IMR-90 (cell line): ENCODE results near the gene ENO2. TPM values are rescaled to one million over a fixed set of nuclear protein-coding genes. Genes with fewer than 3 reads are reported as not detected.

Experiments used
- ATAC-seq: fragments of 200-7000 bp; cut with Tn5 transposase; 2 replicates; pipeline ENCODE4 v1.9.1; 2020; ENCODE audit warnings: low read depth, mild to moderate bottlenecking, moderate library complexity
- BruUV-seq: library from RNA; stranded (reverse); fragments of 400-500 nt; replicated peaks from 2 replicates; lab custom pipeline; 2021; lab: Mats Ljungman, UMichigan
- CTCF ChIA-PET: fragments of 300-600 bp; formaldehyde crosslinking; extraction: SDS; loops from one replicate; lab custom pipeline; 2021; ENCODE audit warnings: antibody characterized with exemption; lab: Yijun Ruan, JAX
- POLR2A ChIA-PET: fragments of 300-600 bp; sonication (Branson Sonifier 250); formaldehyde crosslinking; loops from one replicate; lab custom pipeline; 2022; ENCODE audit warnings: antibody characterized with exemption; ENCODE audit not compliant: unreplicated experiment; lab: Charles Lee
- DNase-seq: peaks from one replicate; pipeline ENCODE4 v3.0.0; 2013
- H2AFZ ChIP-seq: replicated peaks from 2 replicates; pipeline ENCODE3; 2013; ENCODE audit warnings: low read length, mild to moderate bottlenecking; ENCODE audit not compliant: poor library complexity
- H2AK5ac ChIP-seq: 2 replicates; pipeline ENCODE4 v1.6.1; 2013; ENCODE audit warnings: low read depth, low read length, inconsistent platforms
- H2AK9ac ChIP-seq: replicated peaks from 2 replicates; pipeline ENCODE3; 2013; ENCODE audit warnings: mild to moderate bottlenecking, low read depth, low read length, moderate library complexity; ENCODE audit not compliant: poor library complexity
- H2BK120ac ChIP-seq: 2 replicates; pipeline ENCODE4 v1.6.1; 2013; ENCODE audit warnings: low read depth, low read length, inconsistent platforms
- H2BK15ac ChIP-seq: 3 replicates; pipeline ENCODE4 v1.6.1; 2013; ENCODE audit warnings: low read depth, low read length, inconsistent platforms
- H2BK20ac ChIP-seq: 2 replicates; pipeline ENCODE4 v1.6.1; 2013; ENCODE audit warnings: low read depth, mild to moderate bottlenecking, inconsistent platforms, low read length, moderate library complexity
- H2BK5ac ChIP-seq: 2 replicates; pipeline ENCODE4 v1.6.1; 2013; ENCODE audit warnings: mild to moderate bottlenecking, low read depth, low read length, inconsistent platforms; ENCODE audit not compliant: poor library complexity, severe bottlenecking
- H3K14ac ChIP-seq: replicated peaks from 2 replicates; pipeline ENCODE4 v1.6.1; 2013; ENCODE audit warnings: low read depth, low read length, inconsistent platforms
- H3K18ac ChIP-seq: 2 replicates; pipeline ENCODE4 v1.6.1; 2013; ENCODE audit warnings: low read depth, low read length, control low read depth
- H3K23ac ChIP-seq: 2 replicates; pipeline ENCODE4 v1.6.1; 2013; ENCODE audit warnings: low read depth, low read length, inconsistent platforms
- H3K27ac ChIP-seq: 2 replicates; pipeline ENCODE4 v1.5.1; 2013; ENCODE audit warnings: mild to moderate bottlenecking, control low read depth, low read length; ENCODE audit not compliant: insufficient read depth
- H3K27me3 ChIP-seq: 2 replicates; pipeline ENCODE4 v1.6.1; 2013; ENCODE audit warnings: low read length; ENCODE audit not compliant: control insufficient read depth, insufficient read depth
- H3K36me3 ChIP-seq: 2 replicates; pipeline ENCODE4 v1.6.1; 2013; ENCODE audit warnings: low read length, mixed read lengths; ENCODE audit not compliant: control insufficient read depth, insufficient read depth
- H3K4ac ChIP-seq: 2 replicates; pipeline ENCODE4 v1.6.1; 2013; ENCODE audit warnings: low read depth, low read length, inconsistent platforms
- H3K4me1 ChIP-seq: 2 replicates; pipeline ENCODE4 v1.6.1; 2013; ENCODE audit warnings: low read length, mixed read lengths; ENCODE audit not compliant: control insufficient read depth, insufficient read depth
- H3K4me2 ChIP-seq: 2 replicates; pipeline ENCODE4 v1.6.1; 2013; ENCODE audit warnings: low read depth, mild to moderate bottlenecking, control low read depth, low read length, moderate library complexity
- H3K4me3 ChIP-seq: 2 replicates; pipeline ENCODE4 v1.5.1; 2013; ENCODE audit warnings: low read depth, mild to moderate bottlenecking, control low read depth, low read length, moderate library complexity; ENCODE audit not compliant: insufficient read depth
- H3K56ac ChIP-seq: 2 replicates; pipeline ENCODE4 v1.6.1; 2013; ENCODE audit warnings: low read length, inconsistent platforms; ENCODE audit not compliant: insufficient read depth; ENCODE audit errors: extremely low read depth
- H3K79me1 ChIP-seq, 2 experiments: 2 replicates each; pipeline ENCODE4 v1.6.1; 2013; ENCODE audit warnings: low read length in 2 of 2, inconsistent platforms in 1 of 2, low read depth in 1 of 2
- H3K9ac ChIP-seq: 2 replicates; pipeline ENCODE4 v1.6.1; 2013; ENCODE audit warnings: low read depth, low read length, control low read depth
- H3K9me1 ChIP-seq: 2 replicates; pipeline ENCODE4 v1.6.1; 2013; ENCODE audit warnings: low read length, inconsistent platforms; ENCODE audit not compliant: insufficient read depth
- H3K9me3 ChIP-seq: 2 replicates; pipeline ENCODE4 v1.6.1; 2013; ENCODE audit warnings: low read length; ENCODE audit not compliant: control insufficient read depth, insufficient read depth
- H4K20me1 ChIP-seq: 2 replicates; pipeline ENCODE4 v1.6.1; 2013; ENCODE audit warnings: low read length, inconsistent platforms; ENCODE audit not compliant: insufficient read depth
- H4K5ac ChIP-seq: 2 replicates; pipeline ENCODE4 v1.6.1; 2013; ENCODE audit warnings: mild to moderate bottlenecking, low read depth, low read length, control low read depth
- H4K8ac ChIP-seq, 2 experiments: 2 replicates each; pipeline ENCODE4 v1.6.1; 2013; ENCODE audit warnings: low read depth in 2 of 2, low read length in 2 of 2, control low read depth in 1 of 2, inconsistent platforms in 1 of 2
- H4K91ac ChIP-seq: 2 replicates; pipeline ENCODE4 v1.6.1; 2013; ENCODE audit warnings: low read depth, low read length, inconsistent platforms; ENCODE audit not compliant: insufficient read depth
- BHLHE40 ChIP-seq: fragments of 150-350 bp; IDR thresholded peaks from 2 replicates; pipeline ENCODE4 v1.6.1; 2016; ENCODE audit warnings: mild to moderate bottlenecking, low read depth, low read length
- CEBPB ChIP-seq: IDR thresholded peaks from 2 replicates; pipeline ENCODE4 v1.6.1; 2012; ENCODE audit warnings: low read depth, low read length, improper control_type of control experiment
- CHD1 ChIP-seq: IDR thresholded peaks from 2 replicates; pipeline ENCODE4 v1.6.1; 2012; ENCODE audit warnings: low read depth, low read length, improper control_type of control experiment
- FOS ChIP-seq: fragments of 150-350 bp; IDR thresholded peaks from 2 replicates; pipeline ENCODE4 v1.6.1; 2016; ENCODE audit warnings: low read depth, low read length
- MAFK ChIP-seq: IDR thresholded peaks from 2 replicates; pipeline ENCODE4 v1.6.1; 2012; ENCODE audit warnings: low read depth, low read length, improper control_type of control experiment
- MAZ ChIP-seq: IDR thresholded peaks from 2 replicates; pipeline ENCODE4 v1.6.1; 2012; ENCODE audit warnings: low read depth, mild to moderate bottlenecking, low read length, improper control_type of control experiment, moderate library complexity, borderline replicate concordance
- MXI1 ChIP-seq: IDR thresholded peaks from 2 replicates; pipeline ENCODE4 v1.6.1; 2012; ENCODE audit warnings: low read depth, mild to moderate bottlenecking, low read length, moderate library complexity, borderline replicate concordance
- NFE2L2 ChIP-seq: fragments of 150-350 bp; IDR thresholded peaks from 2 replicates; pipeline ENCODE4 v1.6.1; 2016; ENCODE audit warnings: low read depth, mild to moderate bottlenecking, low read length
- POLR2A ChIP-seq: IDR thresholded peaks from 2 replicates; pipeline ENCODE4 v1.6.1; 2012; ENCODE audit warnings: mild to moderate bottlenecking, low read depth, low read length
- RAD21 ChIP-seq: IDR thresholded peaks from 2 replicates; pipeline ENCODE4 v1.6.1; 2012; ENCODE audit warnings: low read length, improper control_type of control experiment
- RCOR1 ChIP-seq: IDR thresholded peaks from 2 replicates; pipeline ENCODE4 v1.6.1; 2012; ENCODE audit warnings: mild to moderate bottlenecking, low read length, improper control_type of control experiment; ENCODE audit not compliant: insufficient replicate concordance
- RFX5 ChIP-seq: IDR thresholded peaks from 2 replicates; pipeline ENCODE4 v1.8.0; 2012; ENCODE audit warnings: low read depth, mild to moderate bottlenecking, low read length, moderate library complexity
- SMC3 ChIP-seq: fragments of 150-350 bp; IDR thresholded peaks from 2 replicates; pipeline ENCODE4 v1.6.1; 2016; ENCODE audit warnings: low read depth, mild to moderate bottlenecking, antibody characterized with exemption, low read length, moderate library complexity
- WGBS, 2 experiments: methylation state at CpG; one replicate each; pipeline versions ENCODE4 v1.1.5 to v1.1.7; 2013; ENCODE audit warnings: missing lambda C conversion rate in 2 of 2; ENCODE audit not compliant: insufficient read length in 1 of 2; ENCODE audit errors: extremely low coverage in 2 of 2; 5-methylcytosine and 5-hydroxymethylcytosine counted together
- dilution Hi-C: fragments of 300-500 bp; cut with HindIII; formaldehyde crosslinking; loops from one replicate; pipeline ENCODE4 v1.14.3; 2018; ENCODE audit warnings: low sequenced_read_pairs; ENCODE audit not compliant: unreplicated experiment
- in situ Hi-C: fragments of 300-500 bp; cut with MboI; formaldehyde crosslinking; loops from 3 replicates; pipeline ENCODE4 v1.14.3; 2019; ENCODE audit warnings: low sequenced_read_pairs, inconsistent platforms, mixed read lengths
- intact Hi-C: fragments of 100-400 bp; cut with micrococcal nuclease; formaldehyde crosslinking; loops from 2 replicates; pipeline ENCODE4 v1.10.0; 2022
- polyA plus RNA-seq, 3 experiments: library from polyadenylated mRNA; depleted of rRNA; stranded (reverse); fragments of >200 nt; gene quantifications; 2 replicates each; pipeline ENCODE4 v1.2.3, GENCODE V29; 2012; ENCODE audit warnings: low replicate concordance in 1 of 3
- total RNA-seq: library from RNA; depleted of rRNA; stranded (reverse); fragments of >200 nt; gene quantifications from 2 replicates; pipeline ENCODE4 v1.2.3, GENCODE V29; 2012
- TF ChIP-seq, protein P1 (sequence below): fragments of 150-350 bp; IDR thresholded peaks from 2 replicates; pipeline ENCODE4 v1.6.1; 2017; ENCODE audit warnings: mild to moderate bottlenecking, antibody characterized with exemption, low read length, low read depth
- TF ChIP-seq, protein P2 (sequence below): fragments of 150-350 bp; IDR thresholded peaks from 2 replicates; pipeline ENCODE4 v1.6.1; 2016; ENCODE audit warnings: low read depth, mild to moderate bottlenecking, low read length, moderate library complexity, borderline replicate concordance

ENO2 gene
- total and polyA plus RNA-seq, 2 of the 4 experiments (the other 2 are of a cell fraction), result 28.3 to 92.8 TPM

DNA sequence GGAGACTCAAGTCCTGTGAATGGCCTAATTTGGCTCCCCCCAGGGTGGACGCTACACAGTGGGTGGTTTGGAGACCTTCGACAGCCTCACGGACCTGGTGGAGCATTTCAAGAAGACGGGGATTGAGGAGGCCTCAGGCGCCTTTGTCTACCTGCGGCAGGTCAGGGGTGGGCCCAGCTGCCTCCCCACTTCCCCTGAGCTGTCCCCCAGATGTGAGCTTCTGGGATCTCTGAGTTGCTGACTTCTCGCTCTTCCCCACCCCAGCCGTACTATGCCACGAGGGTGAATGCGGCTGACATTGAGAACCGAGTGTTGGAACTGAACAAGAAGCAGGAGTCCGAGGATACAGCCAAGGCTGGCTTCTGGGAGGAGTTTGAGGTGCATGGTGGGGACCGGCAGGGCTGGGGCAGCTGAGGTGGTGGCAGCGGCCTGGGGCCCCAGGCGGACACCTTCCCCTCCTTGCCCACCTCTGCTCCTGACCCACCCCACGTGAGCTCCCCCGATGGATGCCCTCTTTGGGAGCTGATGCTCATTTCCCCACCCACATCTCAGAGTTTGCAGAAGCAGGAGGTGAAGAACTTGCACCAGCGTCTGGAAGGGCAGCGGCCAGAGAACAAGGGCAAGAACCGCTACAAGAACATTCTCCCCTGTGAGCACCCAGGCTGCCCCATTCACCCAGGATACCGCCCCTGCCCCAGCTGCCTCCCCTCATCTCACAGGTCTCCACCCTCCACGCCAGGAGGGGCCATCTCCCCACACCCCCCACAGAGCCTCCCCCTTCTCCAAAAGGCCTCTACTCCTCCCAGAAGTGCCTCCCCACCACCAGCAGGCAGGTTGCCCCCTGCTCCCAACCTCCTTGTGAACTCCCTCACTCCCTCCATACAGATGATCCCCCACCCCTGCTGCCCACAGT is 41.0 kb downstream of the ENO2 start:
- DNase-seq, result no peak
- Histone ChIP-seq H2BK120ac (no peak overlapping the region), H3K4ac (no peak overlapping the region), H3K27me3 (no peaks in the 10 kb centered on the region), H2BK20ac (no peak overlapping the region), H3K4me1 (0 out of 2 replicates have a peak, but pooled peaks cover 2% of the 10 kb centered on the region), H3K36me3 (no peaks in the 10 kb centered on the region), H3K4me2 (no peak overlapping the region), H3K9me1 (no peaks in the 10 kb centered on the region), H3K27ac (no peak overlapping the region), H3K14ac (no peak overlapping the region), H4K91ac (no peak overlapping the region), H3K79me1 (no peaks in the 10 kb centered on the region), H3K4me3 (no peak overlapping the region), H3K9ac (no peak overlapping the region), H4K20me1 (no peaks in the 10 kb centered on the region), H3K18ac (no peak overlapping the region), H4K5ac (no peak overlapping the region), H2BK5ac (no peak overlapping the region), H4K8ac (no peak overlapping the region), H3K56ac (no peak overlapping the region), H2AK5ac (no peak overlapping the region), H3K9me3 (no peaks in the 10 kb centered on the region), H2AFZ (no peak overlapping the region), H3K23ac (no peak overlapping the region), H2BK15ac (no peak overlapping the region), H2AK9ac (no peak overlapping the region)
- BruUV-seq, result no TSS peak
- intact Hi-C loops, result no loop called here
- WGBS, 2 experiments, result 82% methylated on average over 3 of the region's 22 CpGs; no CpG with 5 or more reads in 1 of the 2 experiments
- ChIA-PET POLR2A (no interaction called here), CTCF (no interaction called here)
- in situ Hi-C loops, result no loop called here
- dilution Hi-C loops, result no loop called here
- no peak for ATAC-seq
- TF ChIP-seq, protein P1, sequence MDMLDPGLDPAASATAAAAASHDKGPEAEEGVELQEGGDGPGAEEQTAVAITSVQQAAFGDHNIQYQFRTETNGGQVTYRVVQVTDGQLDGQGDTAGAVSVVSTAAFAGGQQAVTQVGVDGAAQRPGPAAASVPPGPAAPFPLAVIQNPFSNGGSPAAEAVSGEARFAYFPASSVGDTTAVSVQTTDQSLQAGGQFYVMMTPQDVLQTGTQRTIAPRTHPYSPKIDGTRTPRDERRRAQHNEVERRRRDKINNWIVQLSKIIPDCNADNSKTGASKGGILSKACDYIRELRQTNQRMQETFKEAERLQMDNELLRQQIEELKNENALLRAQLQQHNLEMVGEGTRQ, result no peak
- no peak for TF ChIP-seq MAZ
- TF ChIP-seq SMC3, result no peak
- TF ChIP-seq RCOR1, result no peak
- no peak for TF ChIP-seq NFE2L2
- TF ChIP-seq MXI1, result no peak
- TF ChIP-seq CHD1, result no peak
- TF ChIP-seq, protein P2, sequence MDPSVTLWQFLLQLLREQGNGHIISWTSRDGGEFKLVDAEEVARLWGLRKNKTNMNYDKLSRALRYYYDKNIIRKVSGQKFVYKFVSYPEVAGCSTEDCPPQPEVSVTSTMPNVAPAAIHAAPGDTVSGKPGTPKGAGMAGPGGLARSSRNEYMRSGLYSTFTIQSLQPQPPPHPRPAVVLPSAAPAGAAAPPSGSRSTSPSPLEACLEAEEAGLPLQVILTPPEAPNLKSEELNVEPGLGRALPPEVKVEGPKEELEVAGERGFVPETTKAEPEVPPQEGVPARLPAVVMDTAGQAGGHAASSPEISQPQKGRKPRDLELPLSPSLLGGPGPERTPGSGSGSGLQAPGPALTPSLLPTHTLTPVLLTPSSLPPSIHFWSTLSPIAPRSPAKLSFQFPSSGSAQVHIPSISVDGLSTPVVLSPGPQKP, result no peak
- no peak for TF ChIP-seq BHLHE40
- no peak for TF ChIP-seq RAD21
- TF ChIP-seq CEBPB, result no peak
- TF ChIP-seq RFX5, result no peak
- no peak for TF ChIP-seq FOS
- TF ChIP-seq POLR2A, result no peak
- TF ChIP-seq MAFK, result no peak
